HG03457 (cell line): ENCODE measurements around the gene LRPAP1.

Source experiments
- ATAC-seq: cut with Tn5 transposase; IDR thresholded peaks from one replicate; pipeline ENCODE4 v1.9.1; 2021; ENCODE audit warnings: moderate number of reproducible peaks; ENCODE audit not compliant: unreplicated experiment

Gene LRPAP1

GRCh38 chr4:3475041-3475712 lies 57.0 kb downstream of the LRPAP1 start:
- ATAC-seq: no peak

- no peak for ATAC-seq
Observed at GRCh38 chr4:3473996-3474765, 58.0 kb downstream of the LRPAP1 start.

GRCh38 chr4:3473181-3473950 lies 58.9 kb downstream of the LRPAP1 start:
- ATAC-seq: no peak

- ATAC-seq: no peak
Observed at GRCh38 chr4:3472411-3473141, 59.6 kb downstream of the LRPAP1 start.

- ATAC-seq: no peak
Observed at GRCh38 chr4:3471886-3472285, 60.3 kb downstream of the LRPAP1 start.

- ATAC-seq: no peak
Observed at GRCh38 chr4:3471098-3471760, 61.0 kb downstream of the LRPAP1 start.

- ATAC-seq: no peak
Observed at GRCh38 chr4:3470244-3471097, 61.8 kb downstream of the LRPAP1 start.

DNA sequence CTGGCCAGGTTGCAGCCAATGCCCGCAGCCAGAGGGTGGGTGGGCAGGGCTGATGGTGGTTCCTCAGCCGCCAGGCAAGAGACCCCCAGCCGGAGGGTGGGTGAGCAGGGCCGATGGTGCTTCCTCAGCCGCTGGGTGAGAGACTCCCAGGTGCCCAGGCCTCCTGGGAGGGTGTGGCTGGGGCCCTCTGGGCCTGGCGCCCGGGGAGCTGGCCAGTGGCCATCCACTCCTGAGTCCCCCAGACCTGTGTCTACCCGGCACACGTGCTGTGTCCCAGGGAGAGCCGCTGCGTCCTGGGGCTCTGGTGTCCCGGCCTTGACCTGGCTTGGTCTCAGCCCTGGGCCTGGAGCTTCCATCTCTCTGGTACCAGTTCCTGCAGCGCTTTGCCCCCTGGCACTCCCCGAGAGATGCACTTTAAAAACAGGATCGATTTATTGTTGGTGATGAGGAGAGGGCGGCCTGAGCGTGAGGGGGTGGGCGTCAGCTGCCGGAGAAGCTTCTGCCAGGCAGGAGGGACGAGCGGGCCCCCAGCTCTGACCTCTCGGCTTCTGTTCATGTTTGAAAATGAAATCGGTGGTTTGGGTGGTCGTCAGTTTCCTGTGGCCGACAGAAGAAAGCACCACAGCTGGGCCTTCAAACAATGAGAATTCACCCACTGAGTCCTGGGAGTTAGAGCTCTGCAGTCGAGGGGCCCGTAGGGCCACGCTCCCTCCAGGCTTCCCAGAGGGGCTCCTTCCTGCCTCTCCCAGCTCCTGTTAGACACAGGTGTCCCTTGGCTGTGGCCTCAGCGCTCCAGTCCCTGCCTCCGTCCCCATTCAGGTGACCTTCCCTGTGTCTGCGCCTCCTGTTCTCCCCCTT lies 62.6 kb downstream of the LRPAP1 start:
- ATAC-seq: no peak

DNA sequence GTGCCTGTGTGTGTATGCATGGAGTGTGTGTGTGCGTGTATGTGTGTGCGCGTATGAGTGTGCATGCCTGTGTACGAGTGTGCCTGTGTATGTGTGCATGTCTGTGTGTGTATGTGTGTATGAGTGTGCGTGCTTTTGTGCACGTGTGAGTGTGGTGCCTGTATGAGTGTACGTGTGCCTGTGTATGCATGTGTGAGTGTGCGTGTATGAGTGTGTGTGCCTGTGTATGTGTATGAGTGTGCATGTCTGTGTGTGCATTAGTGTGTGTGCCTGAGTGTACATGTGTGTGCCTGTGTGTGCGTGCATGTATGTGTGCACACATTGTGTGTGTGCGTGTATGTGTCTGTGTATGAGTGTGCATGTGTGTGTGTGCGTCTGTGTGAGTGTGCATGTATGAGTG lies 63.4 kb downstream of the LRPAP1 start:
- no peak for ATAC-seq

GRCh38 chr4:3468154-3468553 lies 64.1 kb downstream of the LRPAP1 start:
- no peak for ATAC-seq

DNA sequence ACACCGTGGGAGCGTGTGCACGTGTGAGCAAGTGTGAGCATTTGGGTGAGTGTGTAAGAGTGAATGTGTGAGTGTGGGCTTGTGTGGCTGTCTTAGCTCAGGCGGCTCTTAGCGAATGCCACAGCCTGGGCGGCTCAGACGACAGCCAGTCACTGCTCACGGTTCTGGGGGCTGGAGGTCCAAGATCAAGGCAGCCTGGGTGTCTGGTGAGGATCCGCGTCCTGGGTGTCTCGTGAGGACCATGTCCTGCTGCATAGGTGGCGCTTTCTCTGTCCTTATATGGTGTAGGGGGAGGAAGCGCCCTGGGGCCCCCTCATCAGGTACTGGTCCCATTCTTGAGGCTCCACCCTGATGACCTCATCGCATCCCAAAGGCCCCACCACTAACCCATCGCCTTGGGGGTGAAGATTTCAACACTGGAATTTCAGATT lies 64.6 kb downstream of the LRPAP1 start:
- no peak for ATAC-seq

DNA sequence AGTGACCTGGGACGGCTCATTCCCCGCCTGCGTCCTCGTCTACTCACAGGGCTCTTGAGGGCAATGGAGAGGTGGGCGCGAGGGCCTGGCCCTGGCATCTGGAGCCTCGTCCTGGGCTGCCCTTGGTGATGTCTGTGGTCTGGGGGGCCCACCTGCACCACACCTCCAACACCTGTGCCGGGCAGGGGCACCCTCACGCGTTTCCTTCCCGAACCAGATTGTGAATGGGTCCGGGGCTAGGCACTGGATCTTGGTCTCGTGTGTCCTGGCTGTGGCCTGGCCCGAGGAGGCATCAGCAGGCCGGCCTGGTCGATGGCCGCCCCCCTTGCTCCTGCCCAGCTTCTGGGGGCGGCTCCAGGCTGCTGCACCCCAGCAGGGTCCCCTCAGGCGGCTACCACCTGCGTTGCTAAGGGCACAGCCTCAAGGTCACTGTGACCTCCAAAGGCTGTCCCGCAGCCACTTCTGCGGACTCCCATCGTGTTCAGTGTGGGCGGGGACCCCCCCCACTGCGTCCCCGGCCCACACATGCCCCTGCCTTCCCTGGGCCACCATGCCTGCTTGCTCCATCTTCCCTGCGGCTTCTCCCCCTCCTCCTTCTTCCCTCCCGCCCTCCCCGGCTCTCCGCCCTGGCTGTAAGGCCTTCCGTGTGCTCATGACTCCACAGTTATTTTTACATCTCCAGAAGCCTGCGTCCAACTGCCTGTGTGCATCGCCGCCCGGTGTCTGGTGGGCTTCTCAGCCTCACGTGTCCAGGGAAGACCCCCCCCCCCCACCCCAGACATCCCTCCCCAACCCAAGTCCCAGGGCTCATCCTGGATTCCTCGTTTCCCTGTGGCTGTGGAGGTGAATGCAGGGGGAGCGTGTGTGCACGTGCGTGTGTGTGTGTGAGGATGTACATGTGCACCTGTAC lies 65.3 kb downstream of the LRPAP1 start:
- ATAC-seq: no peak

DNA sequence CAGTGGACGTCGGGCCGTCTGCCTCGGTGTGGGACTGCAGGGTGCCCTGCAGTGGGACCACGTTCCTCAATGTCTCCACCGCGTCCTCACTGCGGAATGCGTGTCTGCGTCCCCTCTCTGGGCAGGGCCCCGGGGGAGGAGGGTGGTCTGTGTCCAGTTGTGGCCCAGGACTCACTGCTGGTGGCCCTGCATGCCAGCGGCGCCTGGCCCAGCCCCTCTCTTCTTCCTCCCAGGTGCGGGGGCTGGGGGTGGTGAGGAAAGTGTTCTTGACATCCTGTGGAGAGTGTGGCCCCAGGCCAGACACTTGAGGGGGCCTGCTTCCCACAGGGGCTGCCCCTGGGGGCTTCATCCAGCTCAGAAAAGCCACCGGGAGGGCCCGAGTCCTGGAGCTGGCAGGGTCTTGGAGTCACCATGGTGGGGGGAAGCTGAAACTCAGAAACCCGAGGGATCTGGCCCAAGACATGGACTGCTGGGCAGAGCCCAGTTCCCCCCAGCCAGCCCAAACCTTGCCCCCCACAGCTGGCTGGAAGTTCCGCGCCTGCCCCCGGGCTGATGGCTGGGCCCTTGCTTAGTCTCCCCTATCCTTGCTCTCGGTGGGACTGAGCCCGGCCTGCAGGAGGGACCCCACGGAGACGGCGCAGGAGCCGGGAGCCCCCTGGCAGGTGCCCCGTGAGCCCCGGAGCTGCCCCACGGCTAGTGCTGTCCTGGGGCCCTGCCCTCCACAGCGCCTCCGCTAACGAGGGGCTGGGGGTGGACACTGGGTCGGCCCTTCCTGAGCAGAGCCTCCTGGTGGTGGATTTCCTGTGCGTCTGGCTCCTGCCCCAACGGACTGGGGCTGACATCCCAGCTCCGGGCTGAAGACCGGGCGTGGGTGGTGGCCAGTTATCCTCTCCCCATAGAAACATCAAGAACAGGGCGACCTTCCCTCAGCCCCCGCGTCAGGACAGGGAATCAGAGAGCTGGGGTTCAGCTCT lies 66.2 kb downstream of the LRPAP1 start:
- ATAC-seq: no peak

DNA sequence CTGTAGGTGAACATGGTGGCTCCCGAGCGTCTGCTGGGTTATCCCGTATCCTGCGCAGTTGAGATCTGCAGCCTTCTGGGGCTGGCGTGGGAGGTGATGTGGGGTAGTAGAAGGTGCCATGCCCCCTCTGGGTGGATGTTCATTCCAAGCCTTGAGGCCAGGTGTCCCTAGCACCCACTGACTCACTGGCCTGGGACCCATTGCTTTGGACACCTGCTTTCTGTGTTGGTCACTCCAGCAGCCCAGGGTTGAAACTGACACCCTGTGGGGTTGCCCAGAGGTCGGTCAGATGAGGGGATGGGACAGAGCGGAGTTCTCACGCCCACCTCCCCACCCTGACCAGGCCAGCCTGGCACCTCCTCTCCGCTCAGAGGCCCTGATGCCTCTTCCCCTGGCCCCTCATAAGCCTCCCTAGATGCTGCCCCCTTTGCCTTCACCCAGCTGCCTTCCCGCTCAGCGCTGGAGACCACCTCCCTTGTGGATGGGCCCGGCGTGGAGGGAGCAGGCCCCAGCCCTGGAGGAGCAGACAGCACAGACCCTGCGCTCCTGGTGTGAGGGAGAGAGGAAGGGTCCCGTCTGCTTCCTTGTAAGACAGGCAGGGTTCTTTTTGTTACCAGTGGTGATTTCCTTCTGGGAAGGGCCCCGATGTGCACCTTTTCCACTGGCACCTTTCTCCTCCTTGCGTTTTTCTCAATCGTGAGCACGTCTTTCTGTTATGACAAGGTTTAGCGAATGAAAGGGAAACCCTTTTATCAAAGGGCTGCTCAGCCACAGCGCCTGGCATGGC lies 67.1 kb downstream of the LRPAP1 start:
- ATAC-seq: no peak

DNA sequence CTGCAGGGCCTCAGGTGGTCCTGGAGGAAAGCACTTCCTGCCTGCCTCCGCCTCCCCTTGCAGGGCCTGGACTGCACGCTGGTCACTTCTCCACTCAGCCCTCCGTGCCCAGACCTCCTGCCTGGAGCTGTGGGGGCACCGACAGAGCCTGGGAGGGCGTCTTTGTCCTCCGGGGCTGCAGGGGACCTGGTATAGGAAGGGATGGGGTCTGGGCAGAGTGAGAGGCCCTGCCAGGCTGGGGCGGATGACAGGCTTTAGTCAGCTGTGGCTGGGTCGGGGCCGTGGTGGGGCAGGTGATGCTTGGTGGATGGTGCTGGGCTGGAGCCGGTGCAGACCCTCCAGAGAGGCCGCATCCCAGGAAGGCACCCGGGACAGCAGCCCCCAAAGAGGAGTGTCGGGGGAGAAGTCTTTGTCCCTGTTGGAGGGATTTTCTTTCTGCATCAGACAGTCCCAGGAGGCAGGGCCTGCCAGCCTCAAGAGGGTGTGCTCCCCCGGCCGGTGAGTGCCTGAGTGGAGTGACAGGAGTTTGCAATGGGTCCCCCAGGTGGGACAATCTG lies 67.8 kb downstream of the LRPAP1 start:
- no peak for ATAC-seq
